ENCODE measurements around the gene ATP9A.
"Not testable (repeated sequence)": the region's sequence is repeated elsewhere in the genome, so short reads cannot be mapped to it uniquely, and the experiment has no call there.

ATP9A gene

DNA sequence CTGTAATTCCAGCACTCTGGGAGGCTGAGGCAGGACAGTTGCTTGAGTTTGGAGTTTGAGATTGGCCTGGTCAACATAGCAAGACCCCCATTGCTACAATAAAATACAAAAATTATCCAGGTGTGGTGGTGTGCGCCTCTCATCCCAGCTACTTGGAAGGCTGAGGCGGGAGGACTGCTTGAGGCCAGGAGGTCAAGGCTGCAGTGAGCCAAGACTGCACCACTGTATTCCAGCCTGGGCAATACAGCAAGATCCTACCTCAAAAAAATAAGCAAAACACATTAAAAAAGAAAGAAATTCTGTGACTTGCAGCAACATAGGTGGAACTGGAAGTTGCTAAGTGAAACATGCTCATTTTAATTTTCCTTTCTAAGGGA lies 119.6 kb downstream of the ATP9A start:
- Histone ChIP-seq H3K79me2 (ENCODE audit: insufficient read depth, low read depth) (no peaks in the 10 kb centered on the region), H4K20me1 (ENCODE audit: insufficient read depth) (no peaks in the 10 kb centered on the region), H3K9ac (no peak overlapping the region), H3K4me3 (IDR thresholded peaks at IDR 0.05; ENCODE audit: insufficient read depth, low read depth, low read length) (no peak overlapping the region), H2AFZ (ENCODE audit: low read depth) (no peak overlapping the region), H3K27ac (no peak overlapping the region), H3K4me2 (no peak overlapping the region), H3K27me3 (ENCODE audit: insufficient read depth, low read depth) (no peaks in the 10 kb centered on the region), H3K4me1 (ENCODE audit: low read depth, poor library complexity, severe bottlenecking) (no peaks in the 10 kb centered on the region), H3K36me3 (ENCODE audit: insufficient read depth) (no peaks in the 10 kb centered on the region)
- TF ChIP-seq, protein P1, sequence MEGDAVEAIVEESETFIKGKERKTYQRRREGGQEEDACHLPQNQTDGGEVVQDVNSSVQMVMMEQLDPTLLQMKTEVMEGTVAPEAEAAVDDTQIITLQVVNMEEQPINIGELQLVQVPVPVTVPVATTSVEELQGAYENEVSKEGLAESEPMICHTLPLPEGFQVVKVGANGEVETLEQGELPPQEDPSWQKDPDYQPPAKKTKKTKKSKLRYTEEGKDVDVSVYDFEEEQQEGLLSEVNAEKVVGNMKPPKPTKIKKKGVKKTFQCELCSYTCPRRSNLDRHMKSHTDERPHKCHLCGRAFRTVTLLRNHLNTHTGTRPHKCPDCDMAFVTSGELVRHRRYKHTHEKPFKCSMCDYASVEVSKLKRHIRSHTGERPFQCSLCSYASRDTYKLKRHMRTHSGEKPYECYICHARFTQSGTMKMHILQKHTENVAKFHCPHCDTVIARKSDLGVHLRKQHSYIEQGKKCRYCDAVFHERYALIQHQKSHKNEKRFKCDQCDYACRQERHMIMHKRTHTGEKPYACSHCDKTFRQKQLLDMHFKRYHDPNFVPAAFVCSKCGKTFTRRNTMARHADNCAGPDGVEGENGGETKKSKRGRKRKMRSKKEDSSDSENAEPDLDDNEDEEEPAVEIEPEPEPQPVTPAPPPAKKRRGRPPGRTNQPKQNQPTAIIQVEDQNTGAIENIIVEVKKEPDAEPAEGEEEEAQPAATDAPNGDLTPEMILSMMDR (conservative IDR thresholded peaks at IDR 0.05; ENCODE audit: low read depth, low read length), result no peak

DNA sequence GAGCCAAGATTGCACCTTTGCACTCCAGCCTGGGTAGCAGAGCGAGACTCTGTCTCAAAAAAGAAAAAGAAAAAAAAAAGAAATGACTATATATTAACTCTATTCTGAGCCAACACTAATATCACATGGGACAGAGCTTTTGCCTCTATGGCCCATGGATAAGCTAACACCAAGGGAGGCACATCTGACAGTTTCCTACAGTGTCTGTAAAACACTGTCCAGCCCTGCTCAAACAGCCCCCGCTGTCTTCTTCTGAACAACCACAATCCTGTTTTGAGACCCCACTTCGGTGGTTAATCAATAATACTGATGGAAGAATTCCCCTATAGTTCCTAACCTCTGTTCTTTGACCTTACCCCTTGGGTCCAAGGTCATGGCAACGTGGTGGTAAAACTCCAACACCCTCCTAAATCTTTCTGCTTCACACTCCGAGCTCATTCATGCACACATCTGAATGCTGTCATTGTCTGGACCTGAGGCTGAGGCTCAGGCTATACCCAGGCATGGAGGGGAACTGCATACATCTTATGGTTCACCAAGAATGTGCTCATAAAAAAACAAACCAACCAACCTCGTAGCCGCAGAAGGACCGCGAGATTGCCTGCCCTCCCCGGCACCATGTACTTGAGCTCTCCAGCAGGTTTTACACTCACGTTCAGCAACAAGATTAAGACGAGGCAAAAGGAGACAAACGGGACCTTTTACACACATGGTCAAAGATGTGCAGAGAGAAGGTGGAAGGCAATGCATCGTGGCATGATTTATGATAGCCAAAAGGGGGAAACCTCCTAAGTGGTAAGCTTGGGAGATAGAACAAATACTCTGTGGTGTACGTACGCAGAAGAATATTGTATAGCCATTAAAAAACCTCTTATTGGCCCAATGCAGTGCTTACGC lies 120.3 kb downstream of the ATP9A start:
- Histone ChIP-seq H3K79me2 (ENCODE audit: insufficient read depth, low read depth) (no peaks in the 10 kb centered on the region), H3K4me3 (IDR thresholded peaks at IDR 0.05; ENCODE audit: insufficient read depth, low read depth, low read length) (no peak overlapping the region), H3K27ac (no peak overlapping the region), H3K4me2 (no peak overlapping the region), H3K36me3 (ENCODE audit: insufficient read depth) (no peaks in the 10 kb centered on the region), H3K9ac (no peak overlapping the region), H3K4me1 (ENCODE audit: low read depth, poor library complexity, severe bottlenecking) (no peaks in the 10 kb centered on the region), H3K27me3 (ENCODE audit: insufficient read depth, low read depth) (no peaks in the 10 kb centered on the region), H2AFZ (ENCODE audit: low read depth) (no peak overlapping the region), H4K20me1 (ENCODE audit: insufficient read depth) (no peaks in the 10 kb centered on the region)
- TF ChIP-seq, protein P1 (conservative IDR thresholded peaks at IDR 0.05; ENCODE audit: low read depth, low read length), result no peak

DNA sequence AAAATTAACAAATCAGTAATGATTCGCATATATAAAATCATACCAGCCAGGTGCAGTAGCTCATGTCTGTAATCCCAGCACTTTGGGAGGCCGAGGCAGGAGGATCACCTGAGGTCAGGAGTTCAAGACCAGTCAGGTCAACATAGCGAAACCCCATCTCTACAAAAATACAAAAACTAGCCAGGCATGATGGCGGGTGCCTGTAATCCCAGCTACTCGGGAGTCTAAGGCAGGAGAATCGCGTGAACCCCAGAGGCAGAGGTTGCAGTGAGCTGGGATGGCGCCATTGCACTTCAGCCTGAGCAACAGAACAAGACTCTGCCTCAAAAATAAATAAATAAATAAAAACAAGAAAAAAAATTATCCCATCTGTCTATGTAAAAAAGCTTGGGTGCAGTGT lies 124.4 kb downstream of the ATP9A start:
- not testable (repeated sequence) for H3K79me2 ChIP-seq (ENCODE audit: insufficient read depth, low read depth); H3K27me3 ChIP-seq (ENCODE audit: insufficient read depth, low read depth); H3K4me3 ChIP-seq (IDR thresholded peaks at IDR 0.05; ENCODE audit: insufficient read depth, low read depth, low read length); H3K27ac ChIP-seq; H4K20me1 ChIP-seq (ENCODE audit: insufficient read depth); H3K36me3 ChIP-seq (ENCODE audit: insufficient read depth); H2AFZ ChIP-seq (ENCODE audit: low read depth); H3K4me2 ChIP-seq; H3K4me1 ChIP-seq (ENCODE audit: low read depth, poor library complexity, severe bottlenecking); H3K9ac ChIP-seq

DNA sequence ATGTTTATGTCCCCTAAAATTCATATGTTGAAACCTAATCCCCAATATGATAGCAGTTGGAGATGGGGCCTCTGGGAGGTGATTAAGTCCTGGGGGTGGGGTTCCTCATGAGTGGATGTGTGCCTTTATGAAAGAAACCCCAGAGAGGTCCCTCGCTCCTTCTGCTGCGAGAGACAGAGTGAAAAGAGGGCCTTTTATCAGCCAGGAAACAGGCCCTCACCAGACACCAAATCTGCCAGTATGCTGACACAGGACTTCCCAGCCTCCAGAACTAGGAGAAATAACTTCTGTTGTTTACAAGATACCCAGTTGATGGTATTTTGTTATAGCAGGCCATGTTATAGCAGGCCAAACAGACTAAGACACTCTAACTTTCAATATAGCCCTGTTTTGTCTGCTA lies 124.8 kb downstream of the ATP9A start:
- Histone ChIP-seq H3K4me2 (no peak overlapping the region), H2AFZ (ENCODE audit: low read depth) (no peak overlapping the region), H3K4me1 (ENCODE audit: low read depth, poor library complexity, severe bottlenecking) (no peaks in the 10 kb centered on the region), H3K36me3 (ENCODE audit: insufficient read depth) (no peaks in the 10 kb centered on the region), H3K27me3 (ENCODE audit: insufficient read depth, low read depth) (no peaks in the 10 kb centered on the region), H3K9ac (no peak overlapping the region), H4K20me1 (ENCODE audit: insufficient read depth) (no peaks in the 10 kb centered on the region), H3K4me3 (IDR thresholded peaks at IDR 0.05; ENCODE audit: insufficient read depth, low read depth, low read length) (no peak overlapping the region), H3K79me2 (ENCODE audit: insufficient read depth, low read depth) (no peaks in the 10 kb centered on the region), H3K27ac (no peak overlapping the region)
- TF ChIP-seq, protein P1 (conservative IDR thresholded peaks at IDR 0.05; ENCODE audit: low read depth, low read length), result no peak

DNA sequence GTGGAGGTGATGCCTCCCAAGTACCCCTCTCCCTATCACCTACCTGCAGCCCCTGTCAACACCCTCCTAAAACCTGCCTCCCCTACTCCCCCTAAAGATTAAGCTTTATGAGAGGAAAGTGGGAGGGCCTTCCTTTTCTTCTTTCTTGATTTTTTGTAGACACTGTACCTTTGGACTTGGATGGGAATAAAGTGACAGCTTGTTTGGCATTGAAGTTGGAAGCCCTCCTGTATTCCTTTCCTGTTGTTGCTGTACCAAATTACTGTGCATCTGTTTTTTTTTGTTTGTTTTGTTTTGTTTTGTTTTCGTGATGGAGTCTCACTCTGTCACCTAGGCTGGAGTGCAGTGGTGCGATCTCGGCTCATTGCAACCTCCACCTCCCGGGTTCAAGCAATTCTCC lies 126.3 kb downstream of the ATP9A start:
- Histone ChIP-seq H3K27me3 (ENCODE audit: insufficient read depth, low read depth) (no peaks in the 10 kb centered on the region), H3K27ac (no peak overlapping the region), H3K4me1 (ENCODE audit: low read depth, poor library complexity, severe bottlenecking) (no peaks in the 10 kb centered on the region), H3K79me2 (ENCODE audit: insufficient read depth, low read depth) (no peaks in the 10 kb centered on the region), H2AFZ (ENCODE audit: low read depth) (no peak overlapping the region), H3K36me3 (ENCODE audit: insufficient read depth) (no peaks in the 10 kb centered on the region), H3K9ac (no peak overlapping the region), H3K4me3 (IDR thresholded peaks at IDR 0.05; ENCODE audit: insufficient read depth, low read depth, low read length) (no peak overlapping the region), H3K4me2 (no peak overlapping the region), H4K20me1 (ENCODE audit: insufficient read depth) (no peaks in the 10 kb centered on the region)
- TF ChIP-seq, protein P1 (conservative IDR thresholded peaks at IDR 0.05; ENCODE audit: low read depth, low read length), result no peak

All from KMS-11 (cell line).